ENCODE measurements around the gene LEMD1.
A peak's percentile ranks its signal among the peaks of the same experiment; 100 is the strongest.
"Not testable (repeated sequence)": the region's sequence is repeated elsewhere in the genome, so short reads cannot be mapped to it uniquely, and the experiment has no call there.

Gene LEMD1

DNA sequence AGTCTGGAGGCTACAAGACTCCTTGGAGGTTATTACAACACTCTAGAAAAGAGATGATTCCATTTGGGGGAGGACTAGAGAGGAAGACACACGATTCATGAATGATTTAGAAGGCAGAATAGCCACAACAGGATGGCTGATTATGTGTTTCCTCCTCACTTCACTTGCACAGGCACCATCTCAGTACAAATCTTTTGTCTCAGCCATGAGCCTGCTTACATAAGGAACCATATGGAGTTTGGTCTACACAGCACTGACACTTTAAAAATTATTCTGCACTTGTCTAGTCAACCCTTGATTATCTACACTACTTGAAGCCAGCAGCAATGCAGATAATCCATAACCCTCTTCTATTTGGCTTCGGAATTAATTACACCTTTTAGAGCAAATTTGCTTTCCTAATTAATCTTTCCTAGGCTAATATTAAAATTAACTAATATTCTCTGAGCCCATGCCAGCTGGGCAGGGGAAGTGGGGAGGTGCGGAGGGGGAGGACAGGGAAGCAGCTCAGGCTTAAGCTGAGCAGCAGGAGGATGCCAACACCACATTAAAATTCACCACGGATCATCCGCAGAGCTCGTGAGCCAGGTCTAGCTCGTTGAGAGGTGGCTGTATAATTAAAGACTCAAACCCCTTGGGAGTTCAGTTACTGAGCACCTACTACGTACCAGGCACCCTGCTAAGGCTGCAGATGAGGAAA, 3.2 kb upstream of the LEMD1 start:
- no peak for DNase-seq

DNA sequence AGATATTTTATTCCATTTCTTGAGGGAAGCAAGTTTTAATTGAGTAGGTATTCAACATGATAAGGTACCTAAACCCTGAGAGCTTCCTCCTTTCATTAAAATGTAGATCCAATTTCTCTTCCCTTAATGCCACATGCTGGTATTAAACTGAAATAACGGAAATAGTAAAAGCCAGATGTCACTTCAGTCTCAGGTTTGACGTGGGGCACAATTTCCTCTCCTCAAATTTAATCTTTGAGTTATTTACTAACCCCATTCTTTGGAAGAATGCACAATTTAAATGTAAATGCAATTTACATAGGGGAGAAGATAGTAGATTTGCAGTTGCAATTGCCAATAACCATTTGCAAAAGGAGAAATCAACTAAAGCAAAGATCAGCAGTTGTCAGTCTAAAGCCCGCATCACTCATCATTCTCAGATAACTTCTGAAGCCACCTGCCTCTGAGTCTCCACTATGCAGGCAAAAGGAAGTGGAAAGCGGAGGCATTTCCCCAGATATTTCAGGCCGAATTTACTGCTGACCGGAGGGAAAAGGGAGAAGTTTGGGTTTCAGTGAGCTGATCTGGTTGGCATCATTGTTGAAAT, 2.1 kb upstream of the LEMD1 start:
- DNase-seq: no peak

DNA sequence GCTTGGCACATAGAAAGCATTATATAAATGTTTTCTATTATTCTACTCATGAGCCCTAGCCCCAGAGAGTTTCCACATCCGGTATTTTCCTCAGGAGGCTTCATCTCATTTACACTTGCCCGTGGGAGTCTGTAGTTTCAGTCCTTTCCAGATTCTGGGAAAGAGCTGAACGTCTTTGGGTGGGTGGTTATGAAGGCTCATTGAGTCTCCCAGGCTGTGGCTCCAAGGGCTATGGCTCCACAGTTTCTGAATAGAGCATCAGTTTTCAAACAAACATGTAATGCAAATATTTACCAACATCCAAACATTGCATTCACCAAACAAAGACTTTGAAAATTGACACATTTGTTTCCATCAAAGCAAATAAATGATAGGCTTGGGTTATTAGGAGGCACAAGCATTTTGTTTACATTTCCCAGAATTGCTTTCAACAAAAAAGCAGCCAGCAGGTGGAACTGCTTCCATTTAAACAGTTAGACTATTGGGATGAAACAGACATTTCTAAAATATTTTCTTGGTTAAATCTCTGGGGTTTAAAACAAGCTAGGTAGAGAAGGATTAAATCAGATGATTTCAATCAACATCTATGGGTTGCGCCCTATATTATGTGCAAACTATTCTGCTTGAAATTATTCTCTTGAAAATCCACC, 1.3 kb upstream of the LEMD1 start:
- no peak for DNase-seq

DNA sequence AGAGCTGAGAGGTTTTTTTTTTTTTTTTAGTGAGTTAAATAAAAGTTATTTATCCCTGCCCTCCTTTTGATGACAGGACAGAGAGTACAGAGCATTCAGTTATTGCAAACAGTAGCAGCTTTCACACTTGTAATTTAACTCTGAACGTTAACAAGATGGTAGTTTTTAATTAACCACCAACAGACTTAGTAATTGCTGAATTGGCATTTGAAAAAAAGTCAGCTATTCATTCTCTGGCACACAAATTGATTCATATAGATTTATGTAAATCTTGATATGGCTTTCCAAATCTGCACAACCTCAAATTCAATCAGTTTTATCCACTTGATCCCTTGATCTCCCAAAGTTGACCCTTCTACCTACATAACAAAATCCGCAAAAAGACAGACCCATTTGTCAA, 918 bp downstream of the LEMD1 start:
- DNase-seq: no peak

DNA sequence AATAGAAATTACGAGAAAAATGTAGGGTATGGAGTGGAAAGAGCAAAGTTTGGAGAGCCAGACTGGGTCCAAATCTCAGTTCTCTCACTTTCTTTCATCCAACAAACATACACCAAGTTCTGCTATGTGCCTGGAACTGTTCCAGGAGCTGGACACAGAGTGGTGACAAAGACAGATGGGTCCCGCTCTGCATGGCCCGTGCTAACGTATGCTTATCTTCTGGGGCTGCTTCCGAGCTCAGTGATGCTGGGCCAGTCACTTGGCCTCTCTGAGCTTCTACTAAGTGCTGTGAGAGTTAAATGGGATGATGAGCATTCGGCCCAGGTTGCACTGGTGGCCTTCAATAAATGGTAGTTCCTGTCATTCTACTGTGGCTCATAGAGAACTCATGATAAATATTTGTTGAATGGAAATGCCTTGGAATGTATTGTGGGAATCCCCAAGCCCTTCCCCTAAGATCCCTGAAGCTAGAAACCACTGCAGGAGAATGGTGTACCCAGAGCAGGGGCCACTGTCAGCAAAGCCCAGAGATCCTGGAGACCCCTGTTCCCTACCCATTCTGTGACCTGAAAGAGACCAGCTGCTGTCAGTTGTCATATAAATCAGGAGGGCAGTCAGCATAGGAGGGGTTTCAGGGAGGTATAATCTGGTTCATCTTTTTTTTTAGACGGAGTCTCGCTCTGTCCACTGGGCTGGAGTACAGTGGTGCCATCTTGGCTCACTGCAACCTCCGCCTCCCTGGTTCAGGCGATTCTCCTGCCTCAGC, 3.8 kb downstream of the LEMD1 start:
- no peak for DNase-seq

DNA sequence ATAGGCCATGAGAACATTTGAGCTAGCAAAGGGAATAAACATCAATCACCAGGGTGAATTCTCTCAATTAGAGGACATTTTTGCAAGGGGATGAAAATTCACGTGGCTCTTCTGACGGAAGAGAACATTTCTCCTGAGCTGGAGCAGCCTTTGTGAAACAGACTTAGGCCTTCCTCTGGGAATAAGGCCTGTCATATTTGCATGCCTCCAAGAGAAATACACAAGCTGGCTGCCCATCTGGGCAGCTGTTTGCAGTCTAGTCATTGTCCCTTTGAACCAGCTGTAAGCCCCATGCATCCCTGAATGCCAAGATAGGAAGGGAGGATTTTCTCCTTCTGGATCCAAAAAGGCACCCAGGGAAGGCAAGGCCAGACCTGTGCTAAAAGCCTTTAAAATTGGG, 5.5 kb downstream of the LEMD1 start:
- no peak for DNase-seq

DNA sequence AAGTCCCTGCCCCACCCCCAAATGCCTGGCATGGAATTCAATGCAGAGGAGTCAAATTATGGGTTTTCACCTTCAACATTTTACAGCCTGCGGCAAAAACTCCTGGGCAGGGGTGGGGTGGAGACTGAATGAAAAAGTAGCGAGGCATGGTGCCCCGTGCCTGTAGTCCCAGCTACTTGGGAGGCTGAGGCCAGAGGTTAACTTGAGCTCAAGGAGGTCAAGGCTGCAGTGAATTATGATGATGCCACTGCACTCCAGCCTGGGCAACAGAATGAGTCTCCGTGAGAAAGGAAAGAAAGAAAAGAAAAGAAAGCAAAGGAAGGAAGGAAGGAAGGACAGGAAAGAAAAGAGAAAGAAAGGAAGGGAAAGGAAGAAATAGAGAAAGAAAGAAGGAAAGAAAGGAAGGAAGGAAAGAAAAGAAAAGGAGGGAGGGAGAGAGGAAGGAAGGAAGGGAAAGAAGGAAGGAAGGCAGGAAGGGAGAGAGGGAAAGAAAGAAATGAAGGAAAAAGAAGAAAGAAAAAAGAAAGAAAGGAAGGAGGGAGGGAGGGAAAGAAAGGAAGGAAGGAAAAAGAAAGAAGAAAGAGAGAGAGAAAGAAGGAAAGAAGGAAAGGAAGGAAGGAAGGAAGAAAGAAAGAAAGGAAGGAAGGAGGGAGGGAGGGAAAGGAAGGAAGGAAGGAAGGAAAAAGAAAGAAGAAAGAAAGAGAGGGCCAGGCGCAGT, 11.1 kb downstream of the LEMD1 start:
- no peak for DNase-seq

DNA sequence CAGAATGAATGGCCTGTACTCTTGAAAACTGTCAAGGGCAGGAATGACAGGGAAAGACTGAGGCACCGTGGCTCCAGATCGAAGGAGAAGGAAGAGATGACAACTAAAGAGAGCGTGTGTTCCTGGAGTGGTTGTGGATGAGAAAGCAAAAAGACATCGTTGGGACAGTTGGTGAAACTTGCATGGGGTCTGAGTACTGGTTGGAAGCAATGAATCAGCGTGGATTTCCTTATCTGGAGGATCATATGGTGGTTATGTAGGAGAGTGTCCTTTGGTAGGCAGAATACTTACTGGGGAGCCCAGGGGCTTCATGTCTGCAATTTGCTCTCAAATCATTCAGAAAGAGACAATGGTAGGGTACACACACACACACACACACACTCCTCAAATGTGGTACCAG, 13.9 kb downstream of the LEMD1 start:
- DNase-seq: no peak

DNA sequence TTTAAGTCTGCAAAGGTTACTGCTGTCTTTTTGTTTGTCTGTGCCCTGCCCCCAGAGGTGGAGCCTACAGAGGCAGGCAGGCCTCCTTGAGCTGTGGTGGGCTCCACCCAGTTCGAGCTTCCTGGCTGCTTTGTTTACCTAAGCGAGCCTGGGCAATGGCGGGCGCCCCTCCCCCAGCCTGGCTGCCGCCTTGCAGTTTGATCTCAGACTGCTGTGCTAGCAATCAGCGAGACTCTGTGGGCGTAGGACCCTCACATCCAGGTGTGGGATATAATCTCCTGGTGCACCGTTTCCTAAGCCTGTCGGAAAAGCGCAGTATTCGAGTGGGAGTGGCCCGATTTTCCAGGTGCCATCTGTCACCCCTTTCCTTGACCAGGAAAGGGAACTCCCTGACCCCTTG, 15.6 kb downstream of the LEMD1 start:
- not testable (repeated sequence) for DNase-seq

DNA sequence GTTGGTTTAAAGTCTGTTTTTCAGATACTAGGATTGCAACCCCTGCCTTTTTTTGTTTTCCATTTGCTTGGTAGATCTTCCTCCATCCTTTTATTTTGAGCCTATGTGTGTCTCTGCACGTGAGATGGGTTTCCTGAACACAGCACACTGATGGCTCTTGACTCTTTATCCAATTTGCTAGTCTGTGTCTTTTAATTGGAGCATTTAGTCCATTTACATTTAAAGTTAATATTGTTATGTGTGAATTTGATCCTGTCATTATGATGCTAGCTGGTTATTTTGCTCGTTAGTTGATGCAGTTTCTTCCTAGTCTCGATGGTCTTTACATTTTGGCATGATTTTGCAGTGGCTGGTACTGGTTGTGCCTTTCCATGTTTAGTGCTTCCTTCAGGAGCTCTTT, 17.4 kb downstream of the LEMD1 start:
- DNase-seq: not testable (repeated sequence)

DNA sequence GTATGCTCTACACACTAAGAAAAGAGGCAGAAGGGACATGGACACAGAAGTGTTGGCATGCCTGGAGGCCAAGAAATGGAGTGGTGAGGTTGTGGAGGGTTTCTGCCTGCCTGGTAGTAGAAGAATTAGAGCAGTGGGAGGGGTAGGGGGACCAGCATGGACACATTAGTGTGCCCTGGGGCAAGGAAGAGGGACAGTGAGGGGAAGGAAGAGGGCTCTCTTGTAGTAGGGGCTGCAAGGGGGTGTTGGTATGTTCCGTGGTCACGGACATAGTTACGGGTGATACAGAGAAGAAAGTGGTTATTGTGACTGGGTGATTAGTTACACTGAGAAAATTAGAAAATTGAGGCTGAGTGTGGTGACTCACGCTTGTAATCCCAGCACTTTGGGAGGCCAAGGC, 23.3 kb downstream of the LEMD1 start:
- no peak for DNase-seq

DNA sequence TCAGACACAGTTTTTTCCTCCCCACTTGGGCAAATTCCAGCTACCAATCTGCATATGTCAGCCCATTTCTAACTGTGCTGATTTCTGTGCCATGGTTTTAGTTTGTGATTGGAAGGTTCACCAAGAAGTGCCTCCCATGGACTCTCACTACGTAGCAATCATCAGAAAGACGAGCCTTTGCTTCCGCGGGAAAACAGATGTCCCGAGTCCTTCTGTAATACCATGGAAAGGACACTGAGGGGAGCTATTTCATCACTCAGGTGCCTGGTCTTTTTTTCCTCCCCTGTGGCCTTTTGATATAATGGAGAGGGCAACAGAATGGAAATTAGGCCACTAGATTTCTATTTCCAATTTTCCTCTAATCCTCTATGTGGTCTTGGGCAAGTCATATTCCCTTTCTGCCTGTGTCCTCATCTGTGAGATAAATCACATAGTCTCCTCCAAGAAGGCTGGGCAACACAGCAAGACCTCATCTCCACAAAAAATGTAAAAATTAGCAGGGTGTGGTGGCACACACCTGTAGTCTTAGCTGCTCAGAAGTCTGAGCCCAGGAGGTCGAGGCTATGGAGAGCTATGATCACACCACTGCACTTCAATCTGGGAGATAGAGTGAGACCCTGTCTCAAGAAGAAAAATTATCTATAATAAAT, 24.8 kb downstream of the LEMD1 start:
- peak; percentile 28 for DNase-seq

DNA sequence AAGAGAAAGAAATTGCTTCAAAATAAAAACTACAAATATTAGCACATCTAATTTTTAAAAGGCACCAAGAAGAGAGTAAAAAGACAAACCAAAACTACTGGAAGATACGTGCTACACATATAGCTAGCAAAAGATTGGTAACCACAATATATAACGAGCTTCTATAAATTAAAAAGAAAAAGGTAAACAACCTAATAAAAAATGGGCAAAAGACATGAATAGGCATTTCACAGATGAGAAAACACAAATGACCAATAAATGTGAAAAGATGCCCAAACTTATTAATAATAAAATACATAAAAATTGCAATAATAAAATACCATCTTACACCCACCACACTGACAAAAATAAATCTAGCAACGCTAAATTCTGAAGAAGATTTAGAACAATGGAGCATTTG, 26.2 kb downstream of the LEMD1 start:
- DNase-seq: no peak

DNA sequence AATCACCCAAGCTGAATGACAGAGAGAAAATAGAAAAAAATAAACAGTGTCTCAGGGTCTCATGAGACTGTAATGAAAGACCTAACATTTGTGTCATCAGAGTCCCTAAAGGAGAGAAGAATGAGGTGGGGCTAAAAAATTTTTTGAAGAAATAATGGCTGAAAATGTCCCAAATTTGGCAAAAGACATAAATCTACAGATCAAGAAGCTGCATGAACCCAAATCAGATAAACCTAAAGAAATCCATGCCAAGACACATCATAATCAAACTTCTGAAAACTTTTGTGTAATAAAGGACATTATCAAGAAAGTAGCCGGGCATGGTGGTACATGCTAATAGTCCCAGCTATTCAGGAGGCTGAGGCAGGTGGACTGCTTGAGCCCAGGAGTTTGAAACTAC, 29.2 kb downstream of the LEMD1 start:
- DNase-seq: no peak

DNA sequence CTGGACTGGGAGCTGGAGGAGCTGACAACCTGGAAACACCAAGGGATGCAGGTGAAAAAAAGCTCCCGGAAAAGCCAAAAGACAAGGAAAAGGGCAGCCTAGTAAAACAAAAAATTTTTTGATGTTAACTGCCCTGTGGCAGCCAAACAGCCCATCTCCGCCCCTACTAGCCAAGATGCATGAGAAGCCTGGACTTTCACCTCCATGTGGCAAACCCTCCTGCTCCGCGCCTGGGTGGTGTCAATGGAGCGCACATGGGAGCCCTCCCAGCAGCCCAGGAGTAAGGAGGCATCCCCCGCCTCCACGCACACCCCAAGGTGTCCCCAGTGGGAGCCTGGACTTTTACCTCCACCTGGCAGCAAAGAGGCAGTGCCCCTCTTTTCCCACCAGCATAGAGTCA, 30.5 kb downstream of the LEMD1 start:
- no peak for DNase-seq

DNA sequence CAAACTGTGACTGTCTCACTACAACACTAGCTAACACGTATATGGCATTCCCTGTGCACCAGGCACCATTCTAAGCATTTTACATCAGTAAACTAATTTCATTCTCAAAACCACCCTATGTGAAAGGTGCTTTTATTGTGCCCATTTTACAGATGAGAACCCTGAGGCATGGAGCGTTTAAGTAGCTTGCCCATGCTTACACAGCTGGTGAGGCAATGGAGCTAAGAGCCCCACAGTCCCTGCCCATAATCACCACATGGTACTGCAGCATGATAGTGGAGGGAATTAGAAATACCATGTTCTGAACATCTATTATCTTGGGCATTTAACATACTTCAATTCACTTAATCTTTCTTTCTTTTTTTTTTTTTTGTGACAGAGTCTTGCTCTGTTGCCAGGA, 34.0 kb downstream of the LEMD1 start:
- no peak for DNase-seq

DNA sequence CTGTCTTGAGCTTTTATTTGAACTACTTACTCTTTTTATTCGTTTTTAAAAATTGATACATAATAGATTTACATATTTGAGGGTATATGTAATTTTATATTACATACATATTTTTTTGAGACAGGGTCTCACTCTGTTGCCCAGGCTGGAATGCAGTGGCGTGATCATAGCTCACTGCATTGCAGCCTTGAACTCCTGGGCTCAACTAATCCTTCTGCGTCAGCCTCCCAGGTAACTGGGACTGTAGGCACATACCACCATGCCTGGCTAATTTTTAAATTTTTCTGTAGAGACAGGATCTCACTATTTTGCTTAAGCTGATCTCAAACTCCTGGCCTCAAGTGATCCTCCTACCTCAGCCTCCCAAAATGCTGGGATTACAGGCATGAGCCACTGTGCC, 38.9 kb downstream of the LEMD1 start:
- not testable (repeated sequence) for DNase-seq

DNA sequence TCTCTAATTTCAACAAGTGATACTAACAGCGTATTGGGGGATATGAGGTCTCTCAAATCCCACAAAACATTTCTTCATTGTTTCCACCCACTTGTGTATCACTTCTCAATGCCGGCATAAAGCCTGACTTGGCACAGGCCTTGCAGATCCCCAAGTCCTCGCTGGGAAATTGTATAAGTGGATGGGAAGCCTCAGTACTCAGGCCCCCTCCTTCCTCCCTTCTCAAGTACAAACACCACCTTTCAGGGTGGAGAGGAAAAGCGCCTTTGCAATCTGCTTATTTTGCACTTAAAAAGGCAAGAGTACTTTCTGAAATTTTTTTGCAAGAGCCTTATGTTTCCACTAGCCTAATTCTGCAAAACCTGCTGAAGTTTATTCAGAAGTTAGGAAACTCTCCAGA, 39.3 kb downstream of the LEMD1 start:
- no peak for DNase-seq

DNA sequence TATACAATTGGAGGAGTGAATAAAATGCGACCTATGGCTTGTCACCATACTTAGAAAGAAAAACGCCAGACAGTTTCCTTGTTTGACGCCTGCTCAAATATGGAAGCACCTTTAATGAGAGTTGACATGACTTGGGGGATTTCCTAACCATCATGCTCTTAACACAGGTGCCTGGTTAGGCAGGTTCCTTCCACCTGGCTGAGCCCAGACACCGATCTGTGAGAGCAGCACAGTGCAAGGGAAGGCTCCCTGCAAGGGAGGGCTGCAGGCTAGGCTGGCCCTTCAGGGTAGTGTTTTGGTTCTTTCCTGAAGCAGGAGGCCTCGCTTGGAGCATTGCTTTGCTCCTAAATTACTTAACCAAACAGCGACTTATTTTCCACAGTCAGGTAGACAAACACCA, 40.6 kb downstream of the LEMD1 start:
- DNase-seq: no peak

DNA sequence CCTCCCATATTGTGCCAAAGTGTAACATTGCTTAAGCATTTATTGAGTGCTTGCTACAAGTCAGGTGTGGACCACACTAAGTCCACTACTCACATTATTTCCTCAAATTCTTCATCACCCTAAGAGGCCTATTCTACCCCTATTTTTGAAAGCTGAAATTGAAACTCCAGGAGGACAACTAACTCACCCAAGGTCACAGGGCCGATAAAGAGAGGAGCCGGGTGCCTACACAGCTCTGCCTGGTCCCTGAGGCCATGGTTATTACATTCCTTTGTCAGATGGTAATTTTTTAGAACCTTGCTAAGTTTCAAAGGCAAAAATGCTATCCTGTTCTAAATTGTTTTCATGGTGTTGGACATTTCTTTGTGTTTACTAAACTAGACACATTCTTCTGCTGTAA, 41.0 kb downstream of the LEMD1 start:
- no peak for DNase-seq

DNA sequence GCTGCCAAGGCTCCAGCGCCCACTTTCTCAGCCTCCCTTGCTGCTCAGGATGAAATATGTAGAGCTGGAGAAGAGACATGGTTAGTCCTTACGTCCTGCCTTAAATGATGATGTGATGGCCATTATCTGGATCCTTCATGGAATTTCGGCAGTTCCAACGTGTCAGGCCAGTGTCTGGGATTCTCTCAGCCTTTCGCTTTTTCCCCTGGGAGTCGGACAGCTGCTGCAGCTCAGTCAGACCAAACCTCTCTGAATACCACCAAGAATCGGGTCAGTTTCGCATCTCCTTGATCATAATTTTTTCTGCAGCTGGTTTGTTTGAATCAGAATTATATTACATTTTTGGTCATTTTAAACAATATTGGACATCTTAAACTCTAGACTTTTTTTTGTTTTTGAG, 42.8 kb downstream of the LEMD1 start:
- no peak for DNase-seq

DNA sequence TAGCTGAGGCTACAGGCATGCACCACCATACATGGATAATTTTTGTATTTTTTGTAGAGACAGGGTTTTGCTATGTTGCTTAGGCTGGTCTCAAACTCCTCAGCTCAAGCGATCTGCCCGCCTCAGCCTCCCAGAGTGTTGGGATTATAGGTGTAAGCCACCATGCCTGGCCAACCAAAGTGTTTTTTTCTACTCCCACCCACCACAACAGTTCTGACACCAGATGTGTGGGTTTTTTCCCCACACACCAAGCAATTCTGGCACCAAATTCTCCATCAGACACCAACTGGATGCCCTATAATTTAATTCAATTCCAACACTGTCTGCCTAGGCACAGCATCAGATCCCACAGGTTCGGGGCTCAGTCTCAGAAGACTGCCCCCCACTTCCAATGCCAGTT, 44.5 kb downstream of the LEMD1 start:
- no peak for DNase-seq

DNA sequence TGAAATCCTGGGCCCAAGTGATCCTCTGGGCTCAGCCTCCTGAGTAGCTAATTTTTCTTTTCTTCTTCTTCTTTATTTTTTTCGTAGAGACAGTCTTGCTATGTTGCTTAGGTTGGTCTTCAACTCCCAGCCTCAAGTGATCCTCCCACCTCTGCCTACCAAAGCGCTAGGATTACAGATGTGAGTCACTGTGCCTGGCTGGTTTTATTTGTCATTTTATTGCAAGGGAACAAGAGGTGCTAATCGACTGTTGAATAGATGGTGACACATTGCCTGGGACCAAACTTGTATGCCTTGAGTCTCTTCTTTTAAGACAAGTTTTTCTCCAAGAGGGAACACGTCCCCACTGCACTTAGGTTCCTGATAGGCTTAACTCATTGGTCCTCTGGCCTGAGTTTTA, 45.1 kb downstream of the LEMD1 start:
- DNase-seq: no peak
